SJSA1 (cell line): ENCODE measurements around the gene NISCH. TPM values are rescaled to one million over a fixed set of nuclear protein-coding genes. Genes with fewer than 3 reads are reported as not detected.

Source experiments
- DNase-seq, 2 experiments: peaks; one replicate each; pipeline ENCODE4 v3.0.0-alpha.2; 2015 to 2020; ENCODE audit warnings: low spot score in 2 of 2, low read depth in 1 of 2
- H3K27ac ChIP-seq: fragments of 250-450 bp; sonication (Bioruptor Pico); 2 replicates; pipeline ENCODE4 v1.5.1; 2020; ENCODE audit warnings: mild to moderate bottlenecking, moderate library complexity
- H3K27me3 ChIP-seq: fragments of 250-450 bp; sonication (Bioruptor Pico); replicated peaks from 2 replicates; pipeline ENCODE4 v1.5.1; 2020; ENCODE audit warnings: mild to moderate bottlenecking, moderate library complexity
- H3K36me3 ChIP-seq: fragments of 250-450 bp; sonication (Bioruptor Pico); 2 replicates; pipeline ENCODE4 v1.5.1; 2020; ENCODE audit warnings: mild to moderate bottlenecking
- H3K4me1 ChIP-seq: fragments of 250-450 bp; sonication (Bioruptor Pico); replicated peaks from 2 replicates; pipeline ENCODE4 v1.6.1; 2021; ENCODE audit warnings: mild to moderate bottlenecking
- H3K4me3 ChIP-seq: fragments of 250-450 bp; sonication (Bioruptor Pico); 2 replicates; pipeline ENCODE4 v1.5.1; 2020; ENCODE audit warnings: mild to moderate bottlenecking
- H3K9me3 ChIP-seq: fragments of 250-450 bp; sonication (Bioruptor Pico); replicated peaks from 2 replicates; pipeline ENCODE4 v1.5.1; 2020; ENCODE audit warnings: mild to moderate bottlenecking
- total RNA-seq: library from RNA; depleted of rRNA; stranded (reverse); fragments of >200 nt; shearing (Covaris generic); gene quantifications from 2 replicates; pipeline ENCODE4 v1.2.3, GENCODE V29; 2014

Gene NISCH
- total RNA-seq, 1 experiment from 2014 or later, result 22.4 TPM

- Histone ChIP-seq H3K9me3 (no peaks in the 10 kb centered on the region), H3K27ac (no peak overlapping the region), H3K27me3 (no peaks in the 10 kb centered on the region), H3K4me3 (no peak overlapping the region), H3K36me3 (peaks cover 48% of the 10 kb centered on the region), H3K4me1 (peaks cover 13% of the 10 kb centered on the region)
- DNase-seq, result no peak
These were observed 3.6 kb downstream of the NISCH start for GRCh38 chr3:52458770-52459545.

- Histone ChIP-seq H3K36me3 (peaks cover 68% of the 10 kb centered on the region), H3K27ac (no peak overlapping the region), H3K27me3 (no peaks in the 10 kb centered on the region), H3K9me3 (no peaks in the 10 kb centered on the region), H3K4me3 (no peak overlapping the region), H3K4me1 (peaks cover 6% of the 10 kb centered on the region)
- DNase-seq, result no peak
These were observed 6.5 kb downstream of the NISCH start for GRCh38 chr3:52461874-52462273.

- Histone ChIP-seq H3K9me3 (no peaks in the 10 kb centered on the region), H3K27me3 (no peaks in the 10 kb centered on the region), H3K36me3 (peaks cover 62% of the 10 kb centered on the region), H3K27ac (no peak overlapping the region), H3K4me1 (peaks cover 6% of the 10 kb centered on the region), H3K4me3 (no peak overlapping the region)
- no peak for DNase-seq
These were observed 8.0 kb downstream of the NISCH start for GRCh38 chr3:52463416-52463815.

- no peaks in the 10 kb centered on the region for H3K27me3 ChIP-seq
- peaks cover 6% of the 10 kb centered on the region for H3K4me1 ChIP-seq
- no peak for DNase-seq
- no peaks in the 10 kb centered on the region for H3K9me3 ChIP-seq
- H3K36me3 ChIP-seq, result peaks cover 56% of the 10 kb centered on the region
- H3K27ac ChIP-seq, result no peak overlapping the region
- H3K4me3 ChIP-seq, result no peak overlapping the region
These were observed 12.9 kb downstream of the NISCH start for GRCh38 chr3:52468336-52468735.

- Histone ChIP-seq H3K27ac (no peak overlapping the region), H3K4me3 (no peak overlapping the region), H3K4me1 (peaks cover 6% of the 10 kb centered on the region), H3K27me3 (no peaks in the 10 kb centered on the region), H3K36me3 (peaks cover 62% of the 10 kb centered on the region), H3K9me3 (no peaks in the 10 kb centered on the region)
- no peak for DNase-seq
These were observed 13.6 kb downstream of the NISCH start for GRCh38 chr3:52469001-52469400.

- H3K9me3 ChIP-seq, result no peaks in the 10 kb centered on the region
- peaks cover 63% of the 10 kb centered on the region for H3K36me3 ChIP-seq
- DNase-seq, result no peak
- H3K27me3 ChIP-seq, result no peaks in the 10 kb centered on the region
- H3K4me3 ChIP-seq, result no peak overlapping the region
- H3K27ac ChIP-seq, result no peak overlapping the region
- H3K4me1 ChIP-seq, result no peaks in the 10 kb centered on the region
These were observed 15.5 kb downstream of the NISCH start for GRCh38 chr3:52470920-52471319.

- H3K9me3 ChIP-seq, result no peaks in the 10 kb centered on the region
- H3K36me3 ChIP-seq, result peaks cover 66% of the 10 kb centered on the region
- DNase-seq, result no peak
- H3K4me3 ChIP-seq, result no peak overlapping the region
- no peaks in the 10 kb centered on the region for H3K4me1 ChIP-seq
- H3K27ac ChIP-seq, result no peak overlapping the region
- H3K27me3 ChIP-seq, result no peaks in the 10 kb centered on the region
These were observed 16.2 kb downstream of the NISCH start for GRCh38 chr3:52471371-52472238.

- H3K4me1 ChIP-seq, result no peaks in the 10 kb centered on the region
- no peaks in the 10 kb centered on the region for H3K27me3 ChIP-seq
- no peak overlapping the region for H3K4me3 ChIP-seq
- DNase-seq, result no peak
- H3K9me3 ChIP-seq, result no peaks in the 10 kb centered on the region
- peaks cover 73% of the 10 kb centered on the region for H3K36me3 ChIP-seq
- no peak overlapping the region for H3K27ac ChIP-seq
These were observed 17.0 kb downstream of the NISCH start for GRCh38 chr3:52472239-52473000.

- Histone ChIP-seq H3K27ac (no peak overlapping the region), H3K9me3 (no peaks in the 10 kb centered on the region), H3K4me3 (no peak overlapping the region), H3K36me3 (peaks cover 77% of the 10 kb centered on the region), H3K27me3 (no peaks in the 10 kb centered on the region), H3K4me1 (no peaks in the 10 kb centered on the region)
- no peak for DNase-seq
These were observed 17.6 kb downstream of the NISCH start for GRCh38 chr3:52473026-52473425.

GRCh38 chr3:52477076-52477795, 21.8 kb downstream of the NISCH start:
- no peaks in the 10 kb centered on the region for H3K27me3 ChIP-seq
- DNase-seq, result no peak
- H3K27ac ChIP-seq, result no peak overlapping the region
- H3K4me1 ChIP-seq, result no peaks in the 10 kb centered on the region
- H3K9me3 ChIP-seq, result no peaks in the 10 kb centered on the region
- H3K4me3 ChIP-seq, result no peak overlapping the region
- H3K36me3 ChIP-seq, result peaks cover 97% of the 10 kb centered on the region

- Histone ChIP-seq H3K27me3 (no peaks in the 10 kb centered on the region), H3K4me1 (no peaks in the 10 kb centered on the region; the same call in 1 of the 2 replicates), H3K27ac (no peak overlapping the region), H3K36me3 (peaks cover 97% of the 10 kb centered on the region), H3K9me3 (no peaks in the 10 kb centered on the region), H3K4me3 (no peak overlapping the region)
- DNase-seq, result no peak
These were observed 22.3 kb downstream of the NISCH start for GRCh38 chr3:52477796-52478095.

GRCh38 chr3:52479037-52479876, 23.9 kb downstream of the NISCH start:
- peaks cover 92% of the 10 kb centered on the region for H3K36me3 ChIP-seq

More at GRCh38 chr3:52479037-52479876, 23.9 kb downstream of the NISCH start:
- H3K4me3 ChIP-seq, result no peak overlapping the region
- peaks cover 14% of the 10 kb centered on the region for H3K4me1 ChIP-seq
- no peak for DNase-seq
- no peak overlapping the region for H3K27ac ChIP-seq
- H3K27me3 ChIP-seq, result no peaks in the 10 kb centered on the region
- no peaks in the 10 kb centered on the region for H3K9me3 ChIP-seq
